WTC11 (cell line): ENCODE measurements around the gene RPRD2. TPM values are rescaled to one million over a fixed set of nuclear protein-coding genes. Genes with fewer than 3 reads are reported as not detected.
A peak's percentile ranks its signal among the peaks of the same experiment; 100 is the strongest.

ENCODE experiments used
- ATAC-seq: fragments of 200-7000 bp; cut with Tn5 transposase; 2 replicates; pipeline ENCODE4 v1.10.0; 2021; ENCODE audit warnings: mild to moderate bottlenecking, moderate library complexity
- CTCF ChIA-PET: fragments of 300-600 bp; sonication (Branson Sonifier 250); formaldehyde crosslinking; loops from one replicate; lab custom pipeline; 2021; ENCODE audit warnings: antibody characterized with exemption; lab: Charles Lee
- POLR2A ChIA-PET: fragments of 350-600 bp; sonication (Branson Sonifier 250); formaldehyde crosslinking; loops from one replicate; lab custom pipeline; 2021; ENCODE audit warnings: antibody characterized with exemption; lab: Charles Lee
- DNase-seq: peaks from one replicate; pipeline ENCODE4 v3.0.0; 2021; ENCODE audit warnings: low spot score
- H3K27ac Mint-ChIP-seq: 2 replicates; pipeline ENCODE4 v1.8.0; 2021; ENCODE audit warnings: mixed read lengths
- H3K27me3 Mint-ChIP-seq: 2 replicates; pipeline ENCODE4 v1.8.0; 2021; ENCODE audit warnings: low read depth, mild to moderate bottlenecking, moderate library complexity, mixed read lengths
- H3K36me3 Mint-ChIP-seq: 2 replicates; pipeline ENCODE4 v1.8.0; 2021; ENCODE audit warnings: mixed read lengths
- H3K4me1 Mint-ChIP-seq: 2 replicates; pipeline ENCODE4 v1.8.0; 2022; ENCODE audit warnings: mixed read lengths
- H3K4me3 Mint-ChIP-seq: 2 replicates; pipeline ENCODE4 v1.8.0; 2021; ENCODE audit warnings: mild to moderate bottlenecking, moderate library complexity, mixed read lengths
- H3K9me3 Mint-ChIP-seq: 2 replicates; pipeline ENCODE4 v1.8.0; 2021; ENCODE audit warnings: mixed read lengths
- AR ChIP-seq: fragments of 250-450 bp; sonication (Bioruptor Pico); IDR thresholded peaks from 2 replicates; pipeline ENCODE4 v1.9.0; 2021; ENCODE audit warnings: mild to moderate bottlenecking
- ATF6 ChIP-seq: sonication (generic); formaldehyde crosslinking; IDR thresholded peaks from 2 replicates; pipeline ENCODE4 v1.8.1; 2023; ENCODE audit warnings: mild to moderate bottlenecking, missing genetic modification reagents
- E2F1 ChIP-seq: sonication (generic); formaldehyde crosslinking; IDR thresholded peaks from 2 replicates; pipeline ENCODE4 v1.8.0; 2022; ENCODE audit warnings: mild to moderate bottlenecking, missing genetic modification reagents
- E2F5 ChIP-seq: sonication (generic); formaldehyde crosslinking; IDR thresholded peaks from 2 replicates; pipeline ENCODE4 v1.8.1; 2022; ENCODE audit warnings: mild to moderate bottlenecking, moderate library complexity, missing genetic modification reagents
- ERG ChIP-seq: fragments of 250-450 bp; sonication (Bioruptor Pico); IDR thresholded peaks from 2 replicates; pipeline ENCODE4 v1.8.0; 2021; ENCODE audit warnings: mild to moderate bottlenecking
- IRF2 ChIP-seq: sonication (generic); formaldehyde crosslinking; IDR thresholded peaks from 2 replicates; pipeline ENCODE4 v1.8.0; 2022; ENCODE audit warnings: low read depth, missing genetic modification reagents, borderline replicate concordance
- MAX ChIP-seq: sonication (generic); formaldehyde crosslinking; IDR thresholded peaks from 2 replicates; pipeline ENCODE4 v1.8.0; 2022; ENCODE audit warnings: mild to moderate bottlenecking, missing genetic modification reagents
- NFYB ChIP-seq: sonication (generic); formaldehyde crosslinking; conservative IDR thresholded peaks from 2 replicates; pipeline ENCODE4 v1.8.0; 2022; ENCODE audit warnings: low read depth, missing genetic modification reagents
- NR1H2 ChIP-seq: sonication (generic); formaldehyde crosslinking; IDR thresholded peaks from 2 replicates; pipeline ENCODE4 v1.9.0; 2021; ENCODE audit warnings: mild to moderate bottlenecking, moderate library complexity, missing genetic modification reagents
- OVOL2 ChIP-seq: fragments of 250-450 bp; sonication (Bioruptor Pico); IDR thresholded peaks from 2 replicates; pipeline ENCODE4 v1.9.0; 2021; ENCODE audit warnings: mild to moderate bottlenecking, borderline replicate concordance
- RORB ChIP-seq: fragments of 250-450 bp; sonication (Bioruptor Pico); IDR thresholded peaks from 2 replicates; pipeline ENCODE4 v1.9.0; 2021; ENCODE audit warnings: mild to moderate bottlenecking
- USF1 ChIP-seq: sonication (generic); formaldehyde crosslinking; IDR thresholded peaks from 2 replicates; pipeline ENCODE4 v1.8.0; 2022; ENCODE audit warnings: mild to moderate bottlenecking, missing genetic modification reagents
- USF2 ChIP-seq: sonication (generic); formaldehyde crosslinking; IDR thresholded peaks from 2 replicates; pipeline ENCODE4 v1.8.1; 2023; ENCODE audit warnings: mild to moderate bottlenecking, missing genetic modification reagents, moderate library complexity
- ZNF281 ChIP-seq: sonication (generic); formaldehyde crosslinking; IDR thresholded peaks from 2 replicates; pipeline ENCODE4 v1.8.0; 2023; ENCODE audit warnings: mild to moderate bottlenecking, missing genetic modification reagents
- ZNF671 ChIP-seq: fragments of 250-450 bp; sonication (Bioruptor Pico); IDR thresholded peaks from 2 replicates; pipeline ENCODE4 v1.8.0; 2021; ENCODE audit warnings: mild to moderate bottlenecking
- total RNA-seq: library from RNA; stranded (reverse); gene quantifications from 3 replicates; pipeline ENCODE4 v1.2.3, GENCODE V29; 2021

RPRD2 gene
- total RNA-seq, 1 experiment from 2014 or later: 26.1 TPM

GRCh38 chr1:150512846-150513245, 148.9 kb downstream of the RPRD2 start:
- POLR2A ChIA-PET: no interaction called here
- peaks cover 4% of the 10 kb centered on the region; the same call in 1 of the 2 replicates for H3K36me3 Mint-ChIP-seq
- H3K27ac Mint-ChIP-seq: no peak overlapping the region
- CTCF ChIA-PET: interaction anchor here (9.7 kb wide), 1 partner anchor 22 kb away, joined by 139 read pairs; no protein-coding TSS in a partner anchor
- DNase-seq (no peak), ATAC-seq (no peak)
- no peaks in the 10 kb centered on the region for H3K9me3 Mint-ChIP-seq
- H3K27me3 Mint-ChIP-seq: no peaks in the 10 kb centered on the region; the same call in 1 of the 2 replicates
- H3K4me1 Mint-ChIP-seq: peaks cover 12% of the 10 kb centered on the region
- no peak overlapping the region for H3K4me3 Mint-ChIP-seq
- no peak for TF ChIP-seq USF1 (CRISPR knock-in tag)
- no peak for TF ChIP-seq AR
- no peak for TF ChIP-seq ZNF281 (CRISPR knock-in tag)
- TF ChIP-seq ERG (CRISPR knock-in tag): no peak

- H3K27ac Mint-ChIP-seq: peak overlapping the region; percentile 73; the same call in 1 of the 2 replicates
- POLR2A ChIA-PET: no interaction called here
Measured at GRCh38 chr1:150513351-150513791, 149.4 kb downstream of the RPRD2 start.

More at GRCh38 chr1:150513351-150513791, 149.4 kb downstream of the RPRD2 start:
- TF ChIP-seq NR1H2 (CRISPR knock-in tag) (no peak), E2F5 (CRISPR knock-in tag) (no peak), RORB (no peak), NFYB (CRISPR knock-in tag) (no peak), OVOL2 (CRISPR knock-in tag) (no peak), USF2 (CRISPR knock-in tag) (no peak), ZNF671 (CRISPR knock-in tag) (no peak), MAX (no peak), E2F1 (CRISPR knock-in tag) (no peak), IRF2 (no peak), ATF6 (CRISPR knock-in tag) (no peak)
- Mint-ChIP-seq H3K36me3 (peaks cover 4% of the 10 kb centered on the region; the same call in 1 of the 2 replicates), H3K9me3 (no peaks in the 10 kb centered on the region), H3K4me1 (peaks cover 12% of the 10 kb centered on the region), H3K4me3 (no peak overlapping the region), H3K27me3 (no peaks in the 10 kb centered on the region; the same call in 1 of the 2 replicates)
- DNase-seq (no peak), ATAC-seq (no peak)
- CTCF ChIA-PET: interaction anchor here (9.7 kb wide), 1 partner anchor 21 kb away, joined by 139 read pairs; no protein-coding TSS in a partner anchor
